Endothelial cell of umbilical vein (primary cell): ENCODE results near the gene CAMP. TPM values are rescaled to one million over a fixed set of nuclear protein-coding genes. Genes with fewer than 3 reads are reported as not detected.

Source experiments
- BruUV-seq: library from RNA; stranded (reverse); fragments of 400-500 nt; replicated peaks from 2 replicates; lab custom pipeline; 2021; lab: Mats Ljungman, UMichigan
- CTCF ChIA-PET: fragments of 300-600, 350-600 bp; sonication (Branson Sonifier 250); formaldehyde crosslinking; loops from one replicate; lab custom pipeline; 2021; ENCODE audit warnings: antibody characterized with exemption, inconsistent platforms; lab: Charles Lee
- POLR2A ChIA-PET: fragments of 300-600, 350-600 bp; sonication (Branson Sonifier 250); formaldehyde crosslinking; loops from one replicate; lab custom pipeline; 2021; ENCODE audit warnings: antibody characterized with exemption, inconsistent platforms; lab: Charles Lee
- DNase-seq: peaks from one replicate; pipeline ENCODE4 v3.0.0-alpha.2; 2011; ENCODE audit warnings: low read depth, low spot score
- FAIRE-seq: peaks from 2 replicates; lab custom pipeline; 2011; peaks lifted over from hg19 to GRCh38; lab: Jason Lieb, UNC
- H2AFZ ChIP-seq: 2 replicates; pipeline ENCODE4 v1.6.0; 2012; ENCODE audit warnings: low read depth, low read length, control low read depth, inconsistent platforms
- H3K27ac ChIP-seq: 2 replicates; pipeline ENCODE4 v1.5.1; 2011; ENCODE audit warnings: low read depth, mild to moderate bottlenecking, control low read depth, low read length, moderate library complexity; ENCODE audit not compliant: insufficient read depth
- H3K27me3 ChIP-seq, 2 experiments: 2 replicates each; pipeline versions ENCODE4 v1.6.0 to v1.6.1; 2011; ENCODE audit warnings: low read length in 2 of 2, mixed read lengths in 1 of 2; ENCODE audit not compliant: control insufficient read depth in 2 of 2, insufficient read depth in 2 of 2
- H3K36me3 ChIP-seq, 2 experiments: 2 replicates in 1 of 2; 3 replicates in 1 of 2; pipeline ENCODE4 v1.5.1; 2011; ENCODE audit warnings: low read length in 2 of 2, mild to moderate bottlenecking in 1 of 2, moderate library complexity in 1 of 2; ENCODE audit not compliant: control insufficient read depth in 2 of 2, insufficient read depth in 2 of 2; ENCODE audit errors: extremely low read depth in 1 of 2
- H3K4me1 ChIP-seq: 3 replicates; pipeline ENCODE4 v1.5.1; 2011; ENCODE audit warnings: mild to moderate bottlenecking, low read length; ENCODE audit not compliant: control insufficient read depth, insufficient read depth; ENCODE audit errors: extremely low read depth
- H3K4me2 ChIP-seq: 2 replicates; pipeline ENCODE4 v1.6.1; 2011; ENCODE audit warnings: low read length, control low read depth, mixed read lengths; ENCODE audit not compliant: insufficient read depth
- H3K4me3 ChIP-seq, 3 experiments: fragments of 200-600 bp in 1 of 3; sonication (generic), shearing (Covaris generic) in 1 of 3; replicated peaks in 1 of 3; 2 replicates each; pipeline ENCODE4 v1.5.1; 2011 to 2016; ENCODE audit warnings: control low read depth in 3 of 3, low read length in 3 of 3, mild to moderate bottlenecking in 2 of 3, inconsistent platforms in 1 of 3, low read depth in 1 of 3, moderate library complexity in 1 of 3; ENCODE audit not compliant: insufficient read depth in 1 of 3
- H3K79me2 ChIP-seq: 2 replicates; pipeline ENCODE4 v1.6.0; 2012; ENCODE audit warnings: low read length, inconsistent platforms; ENCODE audit not compliant: control insufficient read depth, insufficient read depth
- H3K9ac ChIP-seq: replicated peaks from 2 replicates; pipeline ENCODE3; 2011; ENCODE audit warnings: low read length, control low read depth; ENCODE audit not compliant: insufficient read depth; ENCODE audit errors: extremely low read depth
- H3K9me1 ChIP-seq: replicated peaks from 3 replicates; pipeline ENCODE4 v1.6.0; 2011; ENCODE audit warnings: mild to moderate bottlenecking, low read length; ENCODE audit not compliant: control insufficient read depth, insufficient read depth; ENCODE audit errors: extremely low read depth
- H3K9me3 ChIP-seq: replicated peaks from 2 replicates; pipeline ENCODE4 v1.5.1; 2012; ENCODE audit warnings: low read length, inconsistent platforms; ENCODE audit not compliant: control insufficient read depth, insufficient read depth
- H4K20me1 ChIP-seq: replicated peaks from 2 replicates; pipeline ENCODE3; 2011; ENCODE audit warnings: mild to moderate bottlenecking, low read length; ENCODE audit not compliant: control insufficient read depth, insufficient read depth; ENCODE audit errors: extremely low read depth
- EZH2 ChIP-seq: IDR thresholded peaks from 2 replicates; pipeline ENCODE4 v1.6.1; 2012; ENCODE audit warnings: borderline replicate concordance, low read depth, mild to moderate bottlenecking, moderate library complexity, low read length, inconsistent platforms; ENCODE audit not compliant: severe bottlenecking
- FOS ChIP-seq: IDR thresholded peaks from 2 replicates; pipeline ENCODE4 v1.6.1; 2011; ENCODE audit warnings: mild to moderate bottlenecking, low read length, moderate library complexity, borderline replicate concordance; ENCODE audit not compliant: insufficient read depth
- GATA2 ChIP-seq: IDR thresholded peaks from 2 replicates; pipeline ENCODE4 v1.7.0; 2011; ENCODE audit warnings: low read depth, mild to moderate bottlenecking, moderate library complexity, mixed read lengths, low read length; ENCODE audit not compliant: insufficient read length, insufficient read depth
- JUN ChIP-seq: IDR thresholded peaks from 2 replicates; pipeline ENCODE4 v1.6.1; 2011; ENCODE audit warnings: borderline replicate concordance, low read depth; ENCODE audit not compliant: insufficient read length, insufficient read depth
- MAX ChIP-seq: IDR thresholded peaks from 2 replicates; pipeline ENCODE4 v1.6.1; 2011; ENCODE audit not compliant: insufficient read depth, insufficient read length
- MYC ChIP-seq: IDR thresholded peaks from one replicate; pipeline ENCODE4 v1.6.1; 2011; ENCODE audit warnings: mild to moderate bottlenecking, low read depth, low read length
- POLR2A ChIP-seq: IDR thresholded peaks from 2 replicates; pipeline ENCODE4 v1.6.1; 2012; ENCODE audit warnings: low read depth, mild to moderate bottlenecking, control low read depth, low read length
- POLR2AphosphoS5 ChIP-seq: IDR thresholded peaks from 2 replicates; pipeline ENCODE4 v1.6.1; 2012; ENCODE audit warnings: low read depth, mild to moderate bottlenecking, control low read depth, low read length, moderate library complexity; ENCODE audit not compliant: insufficient read depth
- dilution Hi-C: fragments of 300-500 bp; cut with MboI; formaldehyde crosslinking; loops from one replicate; pipeline ENCODE4 v1.15.0; 2019; ENCODE audit warnings: low sequenced_read_pairs; ENCODE audit not compliant: extremely low pct_ligation_motif_present
- intact Hi-C: fragments of 100-400 bp; cut with micrococcal nuclease; formaldehyde crosslinking; loops from one replicate; pipeline ENCODE4 v1.10.0; 2022
- polyA plus RNA-seq, 4 experiments: library from polyadenylated mRNA; depleted of rRNA in 3 of 4; stranded (reverse) in 3 of 4; unstranded in 1 of 4; fragments of >200 nt; gene quantifications; 2 replicates each; pipeline versions ENCODE4 v1.2.1 to v1.2.3, GENCODE V29; 2011 to 2012; ENCODE audit warnings: missing spikeins in 1 of 4
- total RNA-seq: library from RNA; stranded (reverse); gene quantifications from 2 replicates; pipeline ENCODE4 v1.2.3, GENCODE V29; 2021
- TF ChIP-seq, protein P1 (sequence below), 2 donors: IDR thresholded peaks; 1 replicate in 1 of 2; 2 replicates in 1 of 2; pipeline ENCODE4 v1.5.1; 2011; ENCODE audit warnings: low read length in 2 of 2, mild to moderate bottlenecking in 2 of 2, moderate library complexity in 2 of 2, control low read depth in 1 of 2, inconsistent platforms in 1 of 2, low read depth in 1 of 2; ENCODE audit not compliant: insufficient read depth in 1 of 2; ENCODE audit errors: extremely low read depth in 1 of 2

The CAMP gene
- total and polyA plus RNA-seq, 2 donors (not counting 3 experiments of a cell fraction or from before 2014, with no cell fraction given), result not detected

GRCh38 chr3:48178072-48178471 is 45.2 kb upstream of the CAMP start:
- Histone ChIP-seq H3K9me1 (no peaks in the 10 kb centered on the region), H3K4me2 (no peak overlapping the region), H4K20me1 (no peaks in the 10 kb centered on the region), H2AFZ (no peak overlapping the region), H3K36me3 (peaks cover 22 to 38% of the 10 kb centered on the region in 2 experiments), H3K9ac (no peak overlapping the region), H3K79me2 (peaks cover 36% of the 10 kb centered on the region), H3K27me3 (no peaks in the 10 kb centered on the region), H3K27ac (no peak overlapping the region), H3K4me1 (no peaks in the 10 kb centered on the region), H3K9me3 (no peaks in the 10 kb centered on the region), H3K4me3 (no peak overlapping the region)
- intact Hi-C loops (no loop called here), dilution Hi-C loops (no loop called here)
- ChIA-PET CTCF (no interaction called here), POLR2A (no interaction called here)
- TF ChIP-seq EZH2, result no peak
- no peak for TF ChIP-seq MAX
- TF ChIP-seq JUN, result no peak
- no peak for TF ChIP-seq POLR2AphosphoS5
- no peak for TF ChIP-seq GATA2
- TF ChIP-seq MYC, result no peak
- TF ChIP-seq, protein P1, sequence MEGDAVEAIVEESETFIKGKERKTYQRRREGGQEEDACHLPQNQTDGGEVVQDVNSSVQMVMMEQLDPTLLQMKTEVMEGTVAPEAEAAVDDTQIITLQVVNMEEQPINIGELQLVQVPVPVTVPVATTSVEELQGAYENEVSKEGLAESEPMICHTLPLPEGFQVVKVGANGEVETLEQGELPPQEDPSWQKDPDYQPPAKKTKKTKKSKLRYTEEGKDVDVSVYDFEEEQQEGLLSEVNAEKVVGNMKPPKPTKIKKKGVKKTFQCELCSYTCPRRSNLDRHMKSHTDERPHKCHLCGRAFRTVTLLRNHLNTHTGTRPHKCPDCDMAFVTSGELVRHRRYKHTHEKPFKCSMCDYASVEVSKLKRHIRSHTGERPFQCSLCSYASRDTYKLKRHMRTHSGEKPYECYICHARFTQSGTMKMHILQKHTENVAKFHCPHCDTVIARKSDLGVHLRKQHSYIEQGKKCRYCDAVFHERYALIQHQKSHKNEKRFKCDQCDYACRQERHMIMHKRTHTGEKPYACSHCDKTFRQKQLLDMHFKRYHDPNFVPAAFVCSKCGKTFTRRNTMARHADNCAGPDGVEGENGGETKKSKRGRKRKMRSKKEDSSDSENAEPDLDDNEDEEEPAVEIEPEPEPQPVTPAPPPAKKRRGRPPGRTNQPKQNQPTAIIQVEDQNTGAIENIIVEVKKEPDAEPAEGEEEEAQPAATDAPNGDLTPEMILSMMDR (IDR thresholded peaks at IDR 0.05; ENCODE audit: extremely low read depth in 1 of 2, insufficient read depth in 1 of 2, low read depth in 1 of 2, low read length in 2 of 2), result no peak
- no peak for TF ChIP-seq FOS
- TF ChIP-seq POLR2A, result no peak
- DNase-seq, result no peak
- no peak for FAIRE-seq
- no TSS peak for BruUV-seq
